ENCODE data around the gene PARK7.
"Not testable (repeated sequence)": the region's sequence is repeated elsewhere in the genome, so short reads cannot be mapped to it uniquely, and the experiment has no call there.

- TF ChIP-seq, protein P1, sequence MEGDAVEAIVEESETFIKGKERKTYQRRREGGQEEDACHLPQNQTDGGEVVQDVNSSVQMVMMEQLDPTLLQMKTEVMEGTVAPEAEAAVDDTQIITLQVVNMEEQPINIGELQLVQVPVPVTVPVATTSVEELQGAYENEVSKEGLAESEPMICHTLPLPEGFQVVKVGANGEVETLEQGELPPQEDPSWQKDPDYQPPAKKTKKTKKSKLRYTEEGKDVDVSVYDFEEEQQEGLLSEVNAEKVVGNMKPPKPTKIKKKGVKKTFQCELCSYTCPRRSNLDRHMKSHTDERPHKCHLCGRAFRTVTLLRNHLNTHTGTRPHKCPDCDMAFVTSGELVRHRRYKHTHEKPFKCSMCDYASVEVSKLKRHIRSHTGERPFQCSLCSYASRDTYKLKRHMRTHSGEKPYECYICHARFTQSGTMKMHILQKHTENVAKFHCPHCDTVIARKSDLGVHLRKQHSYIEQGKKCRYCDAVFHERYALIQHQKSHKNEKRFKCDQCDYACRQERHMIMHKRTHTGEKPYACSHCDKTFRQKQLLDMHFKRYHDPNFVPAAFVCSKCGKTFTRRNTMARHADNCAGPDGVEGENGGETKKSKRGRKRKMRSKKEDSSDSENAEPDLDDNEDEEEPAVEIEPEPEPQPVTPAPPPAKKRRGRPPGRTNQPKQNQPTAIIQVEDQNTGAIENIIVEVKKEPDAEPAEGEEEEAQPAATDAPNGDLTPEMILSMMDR (IDR thresholded peaks at IDR 0.05) = not testable (repeated sequence)
- TF ChIP-seq POLR2A (IDR thresholded peaks at IDR 0.05) = not testable (repeated sequence)
These were observed 1.8 kb downstream of the PARK7 start for GRCh38 chr1:7963378-7963730.

All from adrenal gland (tissue), 5 donors.